Measurements from ENCODE around the gene SRRM4.
A peak's percentile ranks its signal among the peaks of the same experiment; 100 is the strongest.

The SRRM4 gene

DNA sequence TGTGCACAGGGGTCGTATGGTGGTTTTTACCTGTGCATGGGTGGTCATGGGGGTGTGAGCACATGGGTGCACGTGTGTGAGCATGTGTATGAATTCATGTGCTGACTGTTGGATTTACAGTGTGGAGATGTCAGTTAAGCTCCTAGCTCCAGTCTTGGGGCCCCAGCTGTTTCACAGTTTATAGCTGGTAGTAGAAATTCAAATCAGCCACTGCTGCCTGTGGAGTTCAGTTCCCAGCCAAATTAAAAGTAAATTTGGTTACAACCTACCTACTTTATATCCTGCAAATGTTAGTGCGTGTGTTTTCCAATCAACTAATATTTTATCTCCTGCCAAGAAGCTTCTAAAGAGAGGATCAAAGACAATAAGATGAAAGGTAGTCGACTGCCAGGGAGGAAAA is 141.4 kb downstream of the SRRM4 start:
- no peak for DNase-seq

DNA sequence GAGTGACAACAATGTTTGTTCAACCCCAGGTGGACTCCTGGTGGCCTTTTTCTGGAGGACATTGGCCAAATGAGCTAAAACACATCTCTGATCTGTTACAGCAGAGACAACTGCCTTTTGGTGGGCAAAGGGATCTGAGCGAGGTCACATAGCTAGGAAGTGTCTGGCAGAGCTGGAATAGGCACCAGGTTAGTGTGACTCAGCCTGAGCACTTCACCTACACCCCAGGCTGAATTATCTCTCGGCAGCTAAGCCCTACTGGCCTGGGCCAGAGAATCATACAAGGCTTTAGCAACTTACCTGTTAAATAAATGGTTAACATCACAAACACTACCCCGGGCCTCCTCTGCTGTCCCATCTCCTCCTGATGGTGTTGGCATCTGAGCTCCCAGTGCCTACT is 147.2 kb downstream of the SRRM4 start:
- no peak for DNase-seq

- DNase-seq = no peak
These were observed 148.6 kb downstream of the SRRM4 start for GRCh38 chr12:119129827-119130434.

GRCh38 chr12:119130523-119130922 is 149.2 kb downstream of the SRRM4 start:
- no peak for DNase-seq

- no peak for DNase-seq
These were observed 153.1 kb downstream of the SRRM4 start for GRCh38 chr12:119134284-119135072.

GRCh38 chr12:119136811-119137410 is 155.6 kb downstream of the SRRM4 start:
- no peak for DNase-seq

GRCh38 chr12:119139448-119139847 is 158.1 kb downstream of the SRRM4 start:
- no peak for DNase-seq

DNA sequence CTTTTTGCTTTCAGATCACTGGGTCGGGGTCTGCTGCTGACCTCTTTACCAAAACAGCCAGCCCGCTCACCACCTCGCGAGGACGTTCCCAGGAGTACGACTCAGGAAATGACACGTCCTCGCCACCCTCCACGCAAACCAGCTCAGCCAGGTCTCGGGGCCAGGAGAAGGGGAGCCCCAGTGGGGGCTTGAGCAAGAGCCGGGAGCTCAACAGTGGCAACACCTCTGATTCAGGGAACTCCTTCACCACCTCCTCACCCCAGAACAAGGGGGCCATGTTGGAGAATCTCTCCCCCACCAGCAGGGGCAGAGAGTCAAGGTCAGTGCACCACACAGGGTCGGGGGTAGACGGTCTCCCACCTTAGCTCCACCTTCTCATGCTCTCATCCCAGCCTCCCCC is 164.0 kb downstream of the SRRM4 start:
- DNase-seq = no peak

DNA sequence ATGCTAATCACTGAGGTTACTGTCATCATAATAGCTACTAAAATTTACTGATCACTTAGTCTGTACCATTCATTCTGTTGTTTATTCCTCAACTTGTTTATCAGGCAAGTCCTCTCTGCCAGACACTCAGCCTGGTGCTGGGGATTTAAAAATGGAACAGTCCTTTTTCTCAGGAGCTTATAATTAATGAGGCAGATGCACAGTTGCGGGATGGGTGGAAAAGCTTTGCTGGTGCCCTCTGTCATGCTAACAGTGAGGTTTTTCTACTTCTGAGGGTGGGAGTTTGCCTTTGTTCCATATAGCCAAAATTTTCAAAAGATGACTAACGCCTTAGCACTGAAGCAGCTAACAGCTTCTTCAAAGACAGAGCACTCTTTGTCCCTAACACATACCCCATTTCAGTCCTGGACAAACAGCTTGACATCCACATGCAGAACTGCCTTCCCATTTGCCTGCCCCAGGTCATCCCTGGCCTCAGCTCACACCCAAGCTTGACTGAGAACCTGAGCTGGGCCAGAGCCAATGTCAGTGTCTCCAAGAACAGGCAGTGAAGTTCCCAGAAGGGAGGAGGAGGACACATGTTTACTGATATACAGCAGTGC is 166.6 kb downstream of the SRRM4 start:
- DNase-seq = no peak

DNA sequence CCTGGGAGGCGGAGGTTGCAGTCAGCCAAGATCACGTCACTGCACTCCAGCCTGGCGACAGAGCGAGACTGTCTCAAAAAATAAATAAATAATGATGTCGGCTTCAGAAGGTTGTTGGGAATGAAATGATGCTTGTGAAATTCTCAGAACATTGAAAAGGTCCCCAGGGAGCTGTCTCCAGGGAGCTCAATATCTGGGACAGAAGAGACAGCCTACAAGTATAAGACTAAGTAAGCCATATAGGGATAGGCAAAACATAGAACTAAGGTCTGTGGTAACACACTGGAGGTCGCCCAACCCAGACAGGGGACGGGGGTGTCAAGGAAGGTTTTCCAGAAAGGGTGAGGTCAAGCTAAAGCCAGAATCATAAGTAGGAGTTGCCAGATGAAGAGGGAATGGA is 167.9 kb downstream of the SRRM4 start:
- DNase-seq = no peak

DNA sequence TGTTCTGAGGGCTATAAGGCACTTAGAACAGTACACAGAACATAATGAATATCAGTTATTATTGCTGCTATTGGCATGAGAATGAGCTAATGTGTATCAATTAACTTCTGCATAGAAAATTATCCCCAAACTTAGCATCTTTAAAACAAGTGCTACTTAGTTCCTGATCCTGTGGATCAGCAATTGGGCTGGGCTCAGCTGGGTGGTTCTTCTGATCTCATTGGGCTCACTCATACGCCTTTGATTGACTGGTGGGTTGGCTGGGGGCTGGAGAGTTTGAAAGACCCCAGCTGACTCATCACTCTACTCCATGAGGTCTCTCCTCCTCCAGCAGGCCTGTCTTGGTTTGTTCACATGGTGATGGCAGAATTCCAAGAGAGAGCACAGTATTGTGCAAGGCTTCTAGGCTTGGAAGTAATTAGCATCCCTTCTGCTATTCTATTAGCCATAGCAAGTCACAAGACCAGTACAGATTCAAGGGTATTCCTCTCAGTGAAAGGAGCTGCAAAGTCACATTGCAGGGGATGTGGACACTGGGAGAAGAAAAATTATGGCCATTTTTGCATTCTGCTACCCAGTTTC is 170.2 kb downstream of the SRRM4 start:
- peak; percentile 68 for DNase-seq

DNA sequence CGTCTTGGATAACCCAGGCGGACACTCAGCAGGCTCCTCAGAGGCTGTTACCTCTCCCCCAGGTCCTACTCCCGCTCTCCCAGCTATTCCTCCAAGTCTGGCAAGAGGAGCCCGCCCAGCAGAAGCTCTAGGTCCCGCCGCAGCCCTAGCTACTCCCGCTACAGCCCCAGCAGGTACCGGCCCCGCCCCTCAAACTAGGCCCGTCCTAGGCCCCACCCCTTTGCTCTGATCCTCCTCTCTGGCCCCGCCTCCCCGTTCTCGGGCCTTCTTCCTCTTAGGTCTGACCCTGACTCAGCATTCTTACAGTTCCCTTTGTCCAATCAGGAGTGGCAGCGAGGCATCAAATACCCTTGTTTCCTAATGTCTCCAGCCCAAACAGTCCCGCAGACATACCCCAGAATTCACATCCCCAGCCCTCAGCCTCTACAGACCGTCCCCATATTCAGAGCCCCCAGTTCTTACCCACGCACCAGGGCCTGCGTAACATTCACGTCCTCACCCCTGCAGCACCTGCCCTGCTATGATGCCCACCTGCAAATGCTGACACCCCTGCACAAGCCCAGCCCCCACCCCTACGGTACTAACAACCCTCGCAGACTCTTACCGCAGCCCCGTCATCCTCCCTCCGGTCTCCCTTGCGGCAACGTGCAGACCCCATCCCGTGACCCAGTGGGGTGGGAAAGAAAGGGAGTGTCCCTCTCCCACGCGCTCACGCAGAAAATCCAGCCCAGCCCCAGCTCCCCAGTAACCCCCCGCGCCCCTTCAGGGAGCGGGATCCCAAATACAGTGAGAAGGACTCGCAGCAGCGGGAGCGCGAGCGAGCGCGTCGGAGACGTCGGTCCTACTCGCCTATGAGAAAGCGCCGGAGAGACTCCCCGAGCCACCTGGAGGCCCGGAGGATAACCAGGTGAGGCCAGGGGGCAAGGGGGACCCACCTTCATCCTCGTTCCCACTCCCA is 172.4 kb downstream of the SRRM4 start:
- no peak for DNase-seq

GRCh38 chr12:119154435-119154818 is 173.1 kb downstream of the SRRM4 start:
- DNase-seq = no peak

DNA sequence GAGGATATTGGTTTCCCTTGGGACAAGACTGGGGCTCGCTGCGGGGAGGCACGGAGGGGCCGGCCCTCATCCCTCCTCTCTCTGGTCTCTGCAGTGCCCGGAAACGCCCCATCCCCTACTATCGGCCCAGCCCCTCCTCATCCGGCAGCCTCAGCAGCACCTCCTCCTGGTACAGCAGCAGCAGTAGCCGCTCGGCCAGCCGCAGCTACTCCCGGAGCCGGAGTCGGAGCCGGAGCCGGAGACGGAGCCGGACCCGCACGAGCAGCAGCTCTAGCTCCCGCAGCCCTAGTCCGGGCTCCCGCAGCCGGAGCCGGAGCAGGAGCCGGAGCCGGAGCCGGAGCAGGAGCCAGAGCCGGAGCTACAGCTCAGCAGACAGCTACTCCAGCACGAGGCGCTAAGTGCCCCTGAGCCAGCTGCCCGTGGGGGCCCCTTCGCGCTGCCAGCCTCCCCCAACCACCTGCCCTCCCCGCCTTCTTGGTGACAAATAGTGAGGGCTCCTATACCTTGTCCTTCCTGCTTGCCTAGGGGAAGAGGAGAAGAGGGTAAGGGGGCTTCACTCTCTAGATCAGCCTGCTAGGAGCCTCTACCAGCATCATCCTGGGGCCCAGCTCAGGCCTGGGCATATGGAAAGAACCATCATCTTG is 175.2 kb downstream of the SRRM4 start:
- DNase-seq = no peak

GRCh38 chr12:119157528-119157927 is 176.2 kb downstream of the SRRM4 start:
- DNase-seq = peak; percentile 60

DNA sequence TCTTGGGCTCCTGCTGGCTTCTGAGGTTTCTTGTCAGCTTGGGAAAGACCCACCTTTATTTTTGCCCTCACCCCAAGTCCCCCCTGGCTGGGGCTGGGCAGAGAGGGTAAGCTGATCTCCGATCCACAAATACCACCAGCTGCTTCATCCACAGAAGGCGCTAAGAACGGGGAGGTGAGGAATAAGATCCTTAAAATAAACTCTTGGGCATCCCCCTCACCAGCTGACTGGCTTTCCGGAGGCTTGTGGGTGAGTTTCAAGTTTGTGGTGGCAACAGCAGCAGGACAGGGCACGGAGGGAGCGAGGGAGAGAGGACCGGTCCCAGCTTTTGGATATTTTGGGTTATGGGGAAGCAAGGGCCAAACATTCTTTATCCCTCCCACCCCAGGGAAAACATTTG is 176.6 kb downstream of the SRRM4 start:
- DNase-seq = peak; percentile 57

GRCh38 chr12:119158402-119158801 is 177.1 kb downstream of the SRRM4 start:
- no peak for DNase-seq

- no peak for DNase-seq
These were observed 178.5 kb downstream of the SRRM4 start for GRCh38 chr12:119159844-119160243.

DNA sequence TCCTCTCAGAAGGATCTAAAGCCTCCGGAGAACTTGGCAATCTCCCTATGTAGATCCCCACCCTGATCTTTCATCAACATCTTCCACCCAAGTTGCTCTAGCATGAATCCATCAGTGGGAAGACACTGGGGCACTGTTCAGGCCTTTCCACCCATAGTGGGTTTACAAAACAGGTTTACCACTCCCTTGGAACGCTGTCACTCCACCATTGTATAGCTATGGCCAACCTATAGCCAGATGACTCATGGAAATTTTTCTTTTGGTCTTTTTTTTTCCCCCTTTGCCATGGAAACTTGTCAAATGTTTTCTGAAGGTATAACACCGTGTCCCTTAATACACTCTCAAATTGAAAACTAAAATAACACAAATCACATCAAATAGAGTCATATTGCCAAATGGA is 186.6 kb downstream of the SRRM4 start:
- DNase-seq = no peak

- DNase-seq = no peak
These were observed 187.4 kb downstream of the SRRM4 start for GRCh38 chr12:119168721-119169120.

DNA sequence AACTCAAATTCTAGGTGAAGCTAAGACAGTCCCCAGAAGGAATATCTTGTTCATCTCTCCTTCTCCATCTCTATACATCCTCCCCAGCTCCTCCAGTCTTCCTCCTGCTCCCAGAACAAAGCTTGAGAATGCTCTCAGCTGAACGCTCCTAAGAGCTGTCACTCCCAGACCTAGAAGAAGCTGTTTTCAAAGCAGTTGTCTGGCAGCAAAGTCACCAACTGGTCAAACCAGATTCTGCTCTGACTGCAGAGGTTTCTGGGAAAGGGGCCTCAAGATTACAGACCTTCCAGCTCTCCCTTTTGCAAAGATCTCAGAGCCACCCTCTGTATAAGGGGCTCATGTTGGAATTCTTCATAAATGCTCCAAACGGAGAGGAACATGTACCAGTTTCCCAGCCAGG is 187.8 kb downstream of the SRRM4 start:
- DNase-seq = no peak

- no peak for DNase-seq
These were observed 189.9 kb downstream of the SRRM4 start for GRCh38 chr12:119171291-119171690.

All from NCI-H2171 (cell line).